Loucy (cell line): ENCODE results near the gene DSE.
"Not testable (repeated sequence)": the region's sequence is repeated elsewhere in the genome, so short reads cannot be mapped to it uniquely, and the experiment has no call there.

Experiments
- H2AFZ ChIP-seq: fragments of 200-600 bp; sonication (generic); 2 replicates; pipeline ENCODE4 v1.6.0; 2016; ENCODE audit warnings: antibody characterized with exemption, mild to moderate bottlenecking, low read length, moderate library complexity
- H3F3A ChIP-seq: fragments of 200-600 bp; 2 replicates; pipeline ENCODE4 v1.6.0; 2016; ENCODE audit warnings: antibody characterized with exemption, low read depth, mild to moderate bottlenecking
- H3K27me3 ChIP-seq: fragments of 200-600 bp; sonication (generic); 2 replicates; pipeline ENCODE4 v1.6.1; 2014; ENCODE audit warnings: low read length, mild to moderate bottlenecking; ENCODE audit not compliant: insufficient read depth, poor library complexity, severe bottlenecking
- H3K36me3 ChIP-seq: fragments of 200-600 bp; sonication (generic); 2 replicates; pipeline ENCODE4 v1.6.1; 2016; ENCODE audit warnings: low read length; ENCODE audit not compliant: insufficient read depth
- H3K4me1 ChIP-seq: fragments of 200-600 bp; sonication (generic); 2 replicates; pipeline ENCODE4 v1.5.1; 2014; ENCODE audit warnings: low read length, mild to moderate bottlenecking; ENCODE audit not compliant: insufficient read depth, poor library complexity, severe bottlenecking
- H3K4me2 ChIP-seq: fragments of 200-600 bp; sonication (generic); 2 replicates; pipeline ENCODE4 v1.6.0; 2014; ENCODE audit warnings: antibody characterized with exemption, low read length, low read depth, mild to moderate bottlenecking; ENCODE audit not compliant: poor library complexity, severe bottlenecking
- H3K4me3 ChIP-seq: fragments of 200-600 bp; sonication (generic); 2 replicates; pipeline ENCODE4 v1.5.1; 2014; ENCODE audit warnings: low read length, mild to moderate bottlenecking, mixed read lengths; ENCODE audit not compliant: poor library complexity, severe bottlenecking
- H3K79me2 ChIP-seq: fragments of 200-600 bp; sonication (generic); 2 replicates; pipeline ENCODE4 v1.6.1; 2014; ENCODE audit warnings: low read length; ENCODE audit not compliant: insufficient read depth
- H3K9ac ChIP-seq: fragments of 200-600 bp; sonication (generic); 2 replicates; pipeline ENCODE4 v1.6.0; 2014; ENCODE audit warnings: mild to moderate bottlenecking, low read depth, low read length, moderate library complexity; ENCODE audit not compliant: poor library complexity, severe bottlenecking
- H3K9me2 ChIP-seq: fragments of 200-600 bp; sonication (generic); replicated peaks from 2 replicates; pipeline ENCODE4 v1.6.1; 2016; ENCODE audit warnings: low read depth, low read length, mixed read lengths
- H3K9me3 ChIP-seq: fragments of 200-600 bp; sonication (generic); 2 replicates; pipeline ENCODE4 v1.6.1; 2014; ENCODE audit warnings: mild to moderate bottlenecking, antibody characterized with exemption, low read length, low read depth; ENCODE audit not compliant: insufficient read depth
- H4K20me1 ChIP-seq: fragments of 200-600 bp; sonication (generic); 2 replicates; pipeline ENCODE4 v1.6.0; 2014; ENCODE audit warnings: antibody characterized with exemption, low read length, mild to moderate bottlenecking; ENCODE audit not compliant: insufficient read depth, poor library complexity, severe bottlenecking
- CTCF ChIP-seq: fragments of 200-600 bp; sonication (generic); conservative IDR thresholded peaks from 2 replicates; pipeline ENCODE4 v1.5.1; 2014; ENCODE audit warnings: mild to moderate bottlenecking, antibody characterized with exemption, low read length
- EZH2phosphoT487 ChIP-seq: fragments of 200-600 bp; IDR thresholded peaks from 2 replicates; pipeline ENCODE4 v1.6.1; 2018; ENCODE audit warnings: antibody characterized with exemption, mild to moderate bottlenecking, moderate library complexity, borderline replicate concordance

Gene DSE

GRCh38 chr6:116370760-116371119, at the start of gene DSE:
Gene DSE (plus strand): TSS chr6:116370947. CDS start chr6:116399251, 28,304 bp downstream.
- H3F3A ChIP-seq = no peaks in the 10 kb centered on the region
- H3K4me1 ChIP-seq = peaks cover 23% of the 10 kb centered on the region
- H3K4me2 ChIP-seq = peak within 1 kb of the TSS; percentile 98
- H3K9me3 ChIP-seq = no peaks in the 10 kb centered on the region
- peak within 1 kb of the TSS; percentile 69 for H3K9ac ChIP-seq
- TF ChIP-seq EZH2phosphoT487 (no peak), CTCF (no peak)
- no peaks in the 10 kb centered on the region for H3K36me3 ChIP-seq
- peaks cover 7% of the 10 kb centered on the region for H3K27me3 ChIP-seq
- peak within 1 kb of the TSS; percentile 93 for H2AFZ ChIP-seq
- no peaks in the 10 kb centered on the region for H3K9me2 ChIP-seq
- H3K4me3 ChIP-seq = peak within 1 kb of the TSS; percentile 80
- H4K20me1 ChIP-seq = no peaks in the 10 kb centered on the region
- H3K79me2 ChIP-seq = no peaks in the 10 kb centered on the region

- not testable (repeated sequence) for H3K27me3 ChIP-seq, H3K79me2 ChIP-seq, H2AFZ ChIP-seq, H4K20me1 ChIP-seq, H3K36me3 ChIP-seq, H3K4me2 ChIP-seq, H3K9me2 ChIP-seq, H3K9me3 ChIP-seq, H3K4me3 ChIP-seq, H3K9ac ChIP-seq, H3K4me1 ChIP-seq, H3F3A ChIP-seq
These were observed 48.8 kb upstream of the DSE start for GRCh38 chr6:116321933-116322332.

GRCh38 chr6:116323863-116324262, 46.9 kb upstream of the DSE start:
- Histone ChIP-seq H4K20me1 (no peaks in the 10 kb centered on the region), H2AFZ (no peak overlapping the region), H3K36me3 (no peaks in the 10 kb centered on the region), H3K9ac (no peak overlapping the region), H3K79me2 (no peaks in the 10 kb centered on the region), H3K4me1 (no peaks in the 10 kb centered on the region), H3K9me3 (no peaks in the 10 kb centered on the region), H3K9me2 (no peaks in the 10 kb centered on the region), H3K4me3 (no peak overlapping the region), H3K27me3 (no peaks in the 10 kb centered on the region), H3K4me2 (no peak overlapping the region), H3F3A (no peaks in the 10 kb centered on the region)
- TF ChIP-seq CTCF (no peak), EZH2phosphoT487 (no peak)

- not testable (repeated sequence) for H3K36me3 ChIP-seq, H3K4me1 ChIP-seq, H3K9ac ChIP-seq, H2AFZ ChIP-seq, H3K9me2 ChIP-seq, H3K79me2 ChIP-seq, H3K4me2 ChIP-seq, H3K4me3 ChIP-seq, H3F3A ChIP-seq, H3K9me3 ChIP-seq, H3K27me3 ChIP-seq, H4K20me1 ChIP-seq
These were observed 45.1 kb upstream of the DSE start for GRCh38 chr6:116325634-116326132.
